Right lobe of liver (tissue), 4 donors: ENCODE data around the gene CAPN2.

Source experiments
- POLR2A ChIP-seq: fragments of 450-650 bp; IDR thresholded peaks from one replicate; pipeline ENCODE4 v1.6.1; 2017; ENCODE audit warnings: antibody characterized with exemption, mild to moderate bottlenecking
- TF ChIP-seq, protein P1 (sequence below), 4 donors: fragments of 200-600 bp in 3 of 4; fragments of 450-650 bp in 1 of 4; IDR thresholded peaks; one replicate each; pipeline versions ENCODE4 v1.5.1 to v1.8.0; 2016 to 2022; ENCODE audit warnings: antibody characterized with exemption in 4 of 4, mild to moderate bottlenecking in 2 of 4
- donor health status: DM: no; HTN: no; CAD: no.
- donor health status: DM: no; HTN: no; CAD: no.
- donor health status: DM: no; HTN: yes; CAD: no.

- TF ChIP-seq, protein P1, sequence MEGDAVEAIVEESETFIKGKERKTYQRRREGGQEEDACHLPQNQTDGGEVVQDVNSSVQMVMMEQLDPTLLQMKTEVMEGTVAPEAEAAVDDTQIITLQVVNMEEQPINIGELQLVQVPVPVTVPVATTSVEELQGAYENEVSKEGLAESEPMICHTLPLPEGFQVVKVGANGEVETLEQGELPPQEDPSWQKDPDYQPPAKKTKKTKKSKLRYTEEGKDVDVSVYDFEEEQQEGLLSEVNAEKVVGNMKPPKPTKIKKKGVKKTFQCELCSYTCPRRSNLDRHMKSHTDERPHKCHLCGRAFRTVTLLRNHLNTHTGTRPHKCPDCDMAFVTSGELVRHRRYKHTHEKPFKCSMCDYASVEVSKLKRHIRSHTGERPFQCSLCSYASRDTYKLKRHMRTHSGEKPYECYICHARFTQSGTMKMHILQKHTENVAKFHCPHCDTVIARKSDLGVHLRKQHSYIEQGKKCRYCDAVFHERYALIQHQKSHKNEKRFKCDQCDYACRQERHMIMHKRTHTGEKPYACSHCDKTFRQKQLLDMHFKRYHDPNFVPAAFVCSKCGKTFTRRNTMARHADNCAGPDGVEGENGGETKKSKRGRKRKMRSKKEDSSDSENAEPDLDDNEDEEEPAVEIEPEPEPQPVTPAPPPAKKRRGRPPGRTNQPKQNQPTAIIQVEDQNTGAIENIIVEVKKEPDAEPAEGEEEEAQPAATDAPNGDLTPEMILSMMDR (IDR thresholded peaks at IDR 0.05) = no peak
- TF ChIP-seq POLR2A = no peak
Observed at GRCh38 chr1:223815865-223816264, 103.5 kb downstream of the CAPN2 start.
